NCI-H446 (cell line): Measurements from ENCODE around the gene TMEM247.
"Not testable (repeated sequence)": the region's sequence is repeated elsewhere in the genome, so short reads cannot be mapped to it uniquely, and the experiment has no call there.

ENCODE experiments used
- DNase-seq, 2 experiments: peaks; one replicate each; lab custom pipeline; 2025; lab: John Stamatoyannopoulos, UW

TMEM247 gene

DNA sequence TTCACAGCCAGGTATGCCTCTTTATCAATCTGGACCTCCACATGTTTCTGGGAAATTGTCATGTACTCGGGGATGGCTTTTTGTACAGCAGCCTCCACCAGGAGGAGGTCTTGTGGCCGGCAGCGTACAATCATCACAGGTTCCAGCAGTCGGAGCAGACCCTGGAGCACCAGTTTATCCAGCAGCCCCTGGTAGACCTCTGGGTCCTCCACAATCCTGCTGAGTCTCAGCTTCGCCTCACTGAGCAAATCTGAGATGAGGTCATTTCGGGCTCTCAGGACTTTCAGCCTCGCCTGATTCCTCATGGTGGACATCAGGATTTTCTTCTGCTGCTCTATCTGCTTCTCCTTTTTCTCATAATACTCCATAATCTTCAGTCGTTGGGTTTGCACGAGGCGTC is 32.8 kb downstream of the TMEM247 start:
- DNase-seq = no peak

- DNase-seq = no peak
These were observed 35.4 kb downstream of the TMEM247 start for GRCh38 chr2:46514738-46515137.

GRCh38 chr2:46517485-46517884 is 38.1 kb downstream of the TMEM247 start:
- no peak for DNase-seq

- DNase-seq = peak; percentile 32 to 78
These were observed 39.5 kb downstream of the TMEM247 start for GRCh38 chr2:46518861-46519260.

DNA sequence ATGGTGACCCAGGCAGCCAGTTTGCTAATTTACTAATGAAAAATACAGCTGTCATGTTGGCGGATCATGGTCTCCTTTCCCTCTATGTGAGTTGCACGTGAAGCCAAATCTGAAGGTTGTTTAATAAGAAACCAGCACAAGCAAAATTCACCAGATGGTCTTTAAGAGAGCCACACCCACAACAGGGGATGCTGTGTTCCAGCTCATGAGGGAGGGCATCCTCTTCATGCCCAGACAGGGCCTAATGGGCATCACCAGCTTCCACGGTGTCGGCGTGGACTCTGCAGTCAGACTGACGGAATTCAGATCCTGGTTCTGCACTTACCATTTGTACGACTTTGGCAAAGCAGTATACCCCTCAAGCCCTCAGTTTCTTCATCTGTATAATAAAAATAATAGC is 39.9 kb downstream of the TMEM247 start:
- DNase-seq = peak in 1 of 2 experiments; percentile 71

DNA sequence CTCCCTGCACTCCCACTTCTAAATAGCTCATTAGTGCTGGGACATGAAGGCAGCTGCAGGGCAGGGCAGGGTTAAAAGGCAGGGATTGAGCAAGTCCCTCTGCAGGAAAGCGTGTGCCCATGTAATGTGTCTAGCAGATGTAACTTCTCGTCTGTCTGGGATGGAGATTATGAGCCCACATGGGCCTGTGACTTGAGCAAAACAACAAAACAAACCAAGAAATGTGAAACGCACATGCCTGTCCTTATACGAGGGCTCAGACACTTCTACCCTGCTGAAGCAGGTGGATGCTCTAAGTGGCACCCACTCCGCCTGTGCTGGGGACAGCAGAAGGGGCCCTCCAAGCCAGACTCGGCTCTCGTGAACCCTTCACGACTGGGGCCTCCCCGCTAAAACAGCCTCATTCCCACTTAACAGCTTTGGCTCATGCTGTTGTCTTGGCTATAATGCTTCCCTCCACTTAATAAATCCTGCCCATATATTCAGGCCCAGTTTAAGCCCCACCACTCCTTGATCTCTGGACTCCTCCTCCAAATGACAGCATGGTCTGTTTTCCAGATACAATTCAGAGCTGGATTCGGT is 40.9 kb downstream of the TMEM247 start:
- no peak for DNase-seq

- peak; percentile 46 to 80 for DNase-seq
These were observed 41.9 kb downstream of the TMEM247 start for GRCh38 chr2:46521215-46521683.

- not testable (repeated sequence) for DNase-seq
These were observed 43.0 kb downstream of the TMEM247 start for GRCh38 chr2:46522385-46522784.

DNA sequence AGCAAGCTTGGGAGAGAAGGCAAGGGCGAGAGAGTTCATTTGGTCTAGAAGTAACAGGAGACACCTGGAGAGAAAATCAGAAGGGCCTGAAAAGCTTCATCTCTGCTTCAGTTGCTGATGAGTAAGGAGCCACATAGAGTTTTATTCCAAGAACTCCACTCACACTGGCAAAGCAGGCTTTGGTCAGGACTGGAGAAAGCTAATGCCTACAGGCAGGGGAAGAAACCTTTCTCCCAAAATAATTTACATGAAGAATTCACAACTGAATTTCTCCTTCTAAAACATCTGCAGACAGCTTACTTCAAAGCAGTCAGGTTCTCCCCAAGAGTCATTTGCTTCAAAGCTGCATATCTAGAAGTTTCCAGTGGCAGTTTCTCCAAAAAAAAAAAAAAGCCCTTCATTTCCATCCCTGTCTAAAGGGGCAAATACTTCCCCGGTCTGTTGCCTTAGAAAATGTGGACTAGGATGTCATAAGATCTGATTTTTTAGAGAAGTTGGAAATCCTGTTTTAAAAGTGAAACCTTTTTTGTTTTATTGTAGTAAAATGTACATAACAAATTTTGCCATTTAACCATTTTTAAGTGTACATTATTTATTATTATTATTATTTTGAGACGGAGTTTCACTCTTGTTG is 46.3 kb downstream of the TMEM247 start:
- DNase-seq = no peak

DNA sequence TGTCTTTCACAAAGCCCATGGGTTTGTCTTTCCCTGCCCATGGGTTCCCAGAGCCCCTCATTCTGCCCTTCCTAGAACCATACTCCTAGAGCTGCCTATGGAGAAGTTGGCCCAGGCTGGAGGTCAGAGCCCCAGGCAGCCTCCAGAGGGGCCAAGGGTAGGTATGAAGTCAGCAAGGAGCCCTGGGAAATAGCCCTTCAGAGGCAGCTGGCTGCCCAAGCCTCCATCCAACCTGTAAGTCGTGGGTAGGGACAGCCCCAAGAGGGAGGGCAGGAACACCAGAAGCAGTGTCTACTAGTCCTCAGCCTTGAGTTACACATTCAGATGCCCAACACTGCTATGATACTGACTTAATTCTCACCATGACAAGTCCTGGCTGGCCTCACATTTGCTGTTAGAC is 49.5 kb downstream of the TMEM247 start:
- DNase-seq = no peak

- no peak for DNase-seq
These were observed 51.3 kb downstream of the TMEM247 start for GRCh38 chr2:46530639-46531038.

DNA sequence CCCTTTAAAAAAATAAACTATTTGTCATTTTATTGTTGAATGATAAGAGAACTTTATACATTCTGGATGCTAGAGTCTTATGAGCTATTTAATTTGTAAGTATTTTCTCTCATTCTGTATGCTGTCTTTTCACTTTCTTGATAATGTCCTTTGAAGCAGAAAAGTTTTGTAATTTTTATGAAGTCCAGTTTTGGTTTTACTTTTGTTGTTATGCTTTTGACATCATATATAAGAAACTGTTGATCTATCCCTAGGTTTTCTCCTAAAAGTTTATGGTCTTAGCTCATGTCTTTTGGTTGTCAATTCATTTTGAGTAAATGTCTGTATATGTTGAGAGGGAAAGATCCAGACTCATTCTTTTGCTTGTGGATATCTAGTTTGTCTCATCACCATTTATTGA is 52.5 kb downstream of the TMEM247 start:
- DNase-seq = no peak
